Placental pericyte (primary cell): ENCODE results near the gene ZNF621. TPM values are rescaled to one million over a fixed set of nuclear protein-coding genes. Genes with fewer than 3 reads are reported as not detected.

Source experiments
- small RNA-seq: library from RNA; depleted of rRNA; stranded (forward); fragments of <200 nt; gene quantifications from one replicate; pipeline ENCODE3, GENCODE V24; 2012; ENCODE audit warnings: low replicate concordance
- total RNA-seq: library from RNA; depleted of rRNA; stranded (reverse); fragments of >200 nt; gene quantifications from 2 replicates; pipeline ENCODE4 v1.2.3, GENCODE V29; 2012

Gene ZNF621
- total RNA-seq, result 19.7 and 23.6 TPM in 2 replicates

GRCh38 chr3:40524568-40525285 lies at the start of gene ZNF621:
Gene ZNF621 (plus strand): TSS chr3:40524960. CDS start chr3:40525841, 881 bp downstream.

DNA sequence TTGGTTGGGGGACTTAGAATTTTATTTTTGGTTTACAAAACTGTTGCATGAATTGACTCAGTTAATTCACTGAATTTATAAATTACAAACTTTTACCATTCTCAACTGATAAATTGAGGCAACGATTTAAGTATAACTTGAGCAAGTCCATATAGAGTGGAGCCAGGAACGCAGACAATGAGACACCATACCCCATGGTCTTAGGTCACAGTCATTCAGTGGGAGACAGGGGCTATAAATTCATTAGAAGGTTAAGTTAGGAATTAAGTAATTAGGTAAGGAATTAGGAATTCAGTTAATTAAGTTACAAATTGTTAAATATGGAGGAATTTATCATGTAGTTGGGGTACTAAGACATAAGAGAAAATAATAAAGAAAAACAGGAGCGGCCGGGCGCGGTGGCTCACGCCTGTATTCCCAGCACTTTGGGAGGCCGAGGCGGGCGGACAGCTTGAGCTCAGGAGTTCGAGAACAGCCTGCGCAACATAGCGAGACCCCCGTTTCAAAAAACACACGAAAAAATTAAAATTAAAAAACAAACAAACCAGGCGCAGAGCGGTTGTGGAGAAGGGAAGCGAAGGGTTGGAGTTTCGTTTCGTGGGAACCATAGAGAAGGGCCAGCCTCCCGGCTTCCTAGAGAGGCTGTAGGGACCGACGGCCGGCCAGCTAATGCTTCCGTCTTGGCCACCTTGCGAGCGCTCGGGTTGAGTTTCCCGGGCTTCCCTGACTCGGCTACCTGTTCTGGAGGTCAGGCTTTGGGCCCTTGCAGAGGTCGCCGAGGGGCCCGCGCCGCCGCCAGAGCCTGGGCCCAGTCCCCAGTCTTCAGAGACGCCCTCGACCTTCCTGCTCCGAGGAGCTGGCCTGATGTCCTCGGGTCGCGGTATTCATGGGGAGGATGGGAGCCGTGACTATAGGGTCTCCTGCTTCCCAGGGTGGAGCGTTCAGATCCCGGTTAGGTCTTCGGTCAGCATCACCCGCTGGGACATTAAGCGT lies 48.0 kb upstream of the ZNF621 start, which contains the start of gene ZNF619:
TSS of gene ZNF619 (plus strand) at position 645 of the 993 bp plus-strand sequence. CDS start 858 bp downstream, outside the sequence.

GRCh38 chr3:40505599-40506462 lies 18.9 kb upstream of the ZNF621 start, which contains the start of gene ZNF620:
Gene ZNF620 (plus strand): TSS chr3:40506039. CDS start chr3:40506353, 314 bp downstream.

Small RNA genes within 50 kb of the gene (small RNA-seq; reads per million reads assigned to genes)
- not detected for gene RNU5B-2P

Other genes starting within 250 kb of the ZNF621 start
- 15.6 and 17.5 TPM in 2 replicates for gene EIF1B, start 215.3 kb upstream of the ZNF621 start, total RNA-seq
- gene ENTPD3, start 137.8 kb upstream of the ZNF621 start, total RNA-seq, result 0.22 and 0.29 TPM in 2 replicates
- 177 and 334 TPM in 2 replicates for gene RPL14, start 67.6 kb upstream of the ZNF621 start, total RNA-seq
- 3.9 and 4.9 TPM in 2 replicates for gene ZNF619, start 47.8 kb upstream of the ZNF621 start, total RNA-seq
- 0.44 and 0.86 TPM in 2 replicates for gene ZNF620, start 18.9 kb upstream of the ZNF621 start, total RNA-seq